NCI-H2227 (cell line): ENCODE data around the gene SPATA31C1.
"Not testable (repeated sequence)": the region's sequence is repeated elsewhere in the genome, so short reads cannot be mapped to it uniquely, and the experiment has no call there.

ENCODE experiments used
- DNase-seq: peaks from one replicate; lab custom pipeline; 2025; ENCODE audit not compliant: unreplicated experiment; lab: John Stamatoyannopoulos, UW

The SPATA31C1 gene

GRCh38 chr9:87917662-87918061 is at the start of gene SPATA31C1:
TSS of gene SPATA31C1 (plus strand) at chr9:87917962.
- not testable (repeated sequence) for DNase-seq

GRCh38 chr9:87868175-87868574 is 49.6 kb upstream of the SPATA31C1 start:
- no peak for DNase-seq

GRCh38 chr9:87868635-87869034 is 49.1 kb upstream of the SPATA31C1 start:
- no peak for DNase-seq

- DNase-seq: no peak
These were observed 48.7 kb upstream of the SPATA31C1 start for GRCh38 chr9:87869082-87869481.

- no peak for DNase-seq
These were observed 46.2 kb upstream of the SPATA31C1 start for GRCh38 chr9:87871425-87872078.

GRCh38 chr9:87872079-87872624 is 45.6 kb upstream of the SPATA31C1 start:
- no peak for DNase-seq

- DNase-seq: no peak
These were observed 44.0 kb upstream of the SPATA31C1 start for GRCh38 chr9:87873607-87874303.

- DNase-seq: no peak
These were observed 43.5 kb upstream of the SPATA31C1 start for GRCh38 chr9:87874304-87874623.

- DNase-seq: no peak
These were observed 42.7 kb upstream of the SPATA31C1 start for GRCh38 chr9:87875060-87875459.

- no peak for DNase-seq
These were observed 41.8 kb upstream of the SPATA31C1 start for GRCh38 chr9:87875831-87876545.

GRCh38 chr9:87876708-87877107 is 41.1 kb upstream of the SPATA31C1 start:
- no peak for DNase-seq

GRCh38 chr9:87878989-87879511 is 38.7 kb upstream of the SPATA31C1 start:
- DNase-seq: no peak

- DNase-seq: no peak
These were observed 37.6 kb upstream of the SPATA31C1 start for GRCh38 chr9:87880116-87880515.

GRCh38 chr9:87880683-87881082 is 37.1 kb upstream of the SPATA31C1 start:
- no peak for DNase-seq

GRCh38 chr9:87882627-87883026 is 35.1 kb upstream of the SPATA31C1 start, which contains the start of gene SPATA31E1:
TSS of gene SPATA31E1 (plus strand) at chr9:87882877. CDS start at chr9:87882892, 15 bp downstream.
- no peak for DNase-seq

GRCh38 chr9:87883274-87883673 is 34.5 kb upstream of the SPATA31C1 start:
- DNase-seq: no peak

GRCh38 chr9:87883990-87884389 is 33.8 kb upstream of the SPATA31C1 start:
- no peak for DNase-seq

GRCh38 chr9:87884578-87885459 is 32.9 kb upstream of the SPATA31C1 start:
- no peak for DNase-seq

- no peak for DNase-seq
These were observed 32.1 kb upstream of the SPATA31C1 start for GRCh38 chr9:87885484-87886189.
